Measurements from ENCODE around the gene COL17A1.
A peak's percentile ranks its signal among the peaks of the same experiment; 100 is the strongest.

COL17A1 gene

DNA sequence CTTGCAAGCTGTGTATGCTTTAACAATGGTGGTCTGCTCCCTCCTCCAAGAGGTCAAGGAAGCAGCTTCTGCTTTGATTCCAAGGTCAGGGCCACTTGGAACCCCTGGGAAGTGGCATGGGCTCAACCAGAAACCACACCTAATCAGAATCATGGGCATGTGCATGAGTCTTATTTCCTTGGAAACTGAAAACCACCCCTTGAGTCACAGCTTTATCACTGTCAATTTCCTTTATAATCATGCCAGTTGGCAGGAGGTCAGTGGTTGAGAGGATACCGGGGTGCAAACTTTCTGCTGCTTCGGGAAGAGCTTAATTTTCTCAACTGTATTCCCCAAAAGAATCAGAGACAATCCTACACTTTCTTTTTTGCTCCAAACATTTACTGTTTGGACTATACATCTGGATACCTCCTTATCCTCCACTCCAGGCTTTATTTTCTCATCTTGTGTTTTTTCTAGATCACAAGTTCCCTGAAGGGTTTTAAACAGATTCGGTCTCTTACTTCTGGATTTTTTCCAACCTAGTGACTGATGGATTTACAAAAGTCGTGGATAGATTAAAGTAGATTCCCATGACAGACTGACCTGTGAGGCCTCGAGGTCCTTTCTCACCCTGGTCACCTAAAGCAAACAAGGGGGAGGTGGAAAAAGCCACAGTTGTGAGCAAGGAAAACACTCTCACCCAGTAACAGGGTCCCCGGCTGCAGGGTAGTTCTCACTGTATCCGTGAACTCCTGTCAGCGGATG, 36.0 kb downstream of the COL17A1 start:
- no peak for DNase-seq (ENCODE audit: low spot score)

DNA sequence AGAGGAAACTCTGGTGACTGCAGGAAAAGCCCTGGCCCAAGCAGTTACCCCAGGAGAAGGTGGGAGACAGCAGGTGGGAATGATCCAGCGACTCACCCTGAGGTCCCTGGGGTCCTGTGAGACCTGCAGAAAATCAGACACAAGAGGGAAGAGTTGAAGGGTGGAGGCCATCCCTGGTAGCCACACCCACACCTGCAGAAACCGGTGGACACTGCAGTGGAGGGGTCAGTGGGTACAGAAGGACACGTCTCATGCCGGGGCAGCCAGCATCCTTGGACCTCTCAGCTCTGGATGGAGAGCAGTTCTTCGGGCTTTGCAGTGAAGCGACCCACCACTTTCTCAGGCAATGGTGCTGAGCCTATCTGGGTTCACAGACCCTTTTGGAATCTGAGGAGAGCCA, 39.0 kb downstream of the COL17A1 start:
- no peak for DNase-seq (ENCODE audit: low spot score)

DNA sequence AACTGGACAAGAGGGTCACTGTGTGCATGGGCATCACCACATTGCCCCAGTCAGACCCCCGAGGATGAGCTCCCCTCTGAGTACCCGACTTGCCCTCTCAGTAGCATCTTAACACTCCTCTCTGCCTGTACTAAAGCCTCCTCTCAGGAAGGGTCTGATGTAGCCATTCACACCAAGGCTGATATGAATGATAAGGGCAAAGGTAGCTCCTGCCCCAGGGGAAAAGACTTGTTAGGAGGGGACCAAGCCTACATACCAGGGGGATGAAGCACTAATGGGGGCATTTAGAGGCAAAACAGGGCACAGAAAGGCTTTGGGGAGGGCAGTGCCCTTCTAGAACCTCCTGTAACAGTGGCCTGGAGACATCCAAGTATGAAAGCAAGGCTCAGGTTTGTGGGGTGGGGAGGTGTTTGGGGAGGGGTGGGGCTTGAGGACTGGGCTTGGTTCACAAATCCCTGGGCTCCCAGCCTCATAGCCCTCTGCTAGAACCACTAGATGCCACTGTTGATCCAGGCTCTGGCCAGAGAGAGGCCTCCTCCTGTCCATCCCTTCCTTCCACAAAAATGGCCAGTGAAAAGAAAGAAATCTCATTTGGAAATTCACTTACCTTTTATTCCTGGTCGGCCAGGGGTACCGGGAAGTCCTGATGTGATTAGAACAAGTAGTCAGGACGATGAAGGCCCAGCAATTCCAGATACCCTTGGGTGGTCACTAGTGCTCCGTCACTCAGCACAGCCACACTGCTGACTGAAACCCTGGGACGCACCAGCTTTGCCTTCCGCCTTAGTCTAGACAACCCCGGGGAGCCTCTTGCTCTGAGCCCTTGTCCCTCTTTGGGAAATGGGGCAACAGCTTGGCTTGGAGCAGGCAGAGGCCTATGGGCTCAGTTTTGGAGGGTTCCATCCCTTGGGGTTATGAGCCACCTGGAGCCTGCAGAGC, 40.3 kb downstream of the COL17A1 start:
- peak; percentile 53 for DNase-seq (ENCODE audit: low spot score)

DNA sequence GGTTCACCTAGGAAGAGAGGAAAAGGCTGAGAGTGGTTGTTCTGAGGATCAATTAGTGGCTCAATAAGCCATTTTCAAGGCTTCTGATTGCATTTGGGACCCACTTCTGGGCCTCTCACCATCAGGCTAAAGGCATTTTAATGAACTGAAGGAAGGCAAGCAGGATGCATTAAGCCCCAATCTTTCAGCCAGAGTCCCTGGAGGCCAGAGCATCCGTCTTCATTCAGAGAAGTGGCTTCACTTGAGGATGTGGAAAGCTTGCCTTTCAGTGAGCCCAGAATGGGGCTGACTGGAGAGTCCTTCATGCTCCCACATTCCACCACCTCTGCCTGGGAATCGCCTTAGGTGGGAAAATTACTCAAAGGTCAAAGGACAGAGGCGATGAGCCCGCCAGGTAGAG, 41.8 kb downstream of the COL17A1 start:
- no peak for DNase-seq (ENCODE audit: low spot score)

DNA sequence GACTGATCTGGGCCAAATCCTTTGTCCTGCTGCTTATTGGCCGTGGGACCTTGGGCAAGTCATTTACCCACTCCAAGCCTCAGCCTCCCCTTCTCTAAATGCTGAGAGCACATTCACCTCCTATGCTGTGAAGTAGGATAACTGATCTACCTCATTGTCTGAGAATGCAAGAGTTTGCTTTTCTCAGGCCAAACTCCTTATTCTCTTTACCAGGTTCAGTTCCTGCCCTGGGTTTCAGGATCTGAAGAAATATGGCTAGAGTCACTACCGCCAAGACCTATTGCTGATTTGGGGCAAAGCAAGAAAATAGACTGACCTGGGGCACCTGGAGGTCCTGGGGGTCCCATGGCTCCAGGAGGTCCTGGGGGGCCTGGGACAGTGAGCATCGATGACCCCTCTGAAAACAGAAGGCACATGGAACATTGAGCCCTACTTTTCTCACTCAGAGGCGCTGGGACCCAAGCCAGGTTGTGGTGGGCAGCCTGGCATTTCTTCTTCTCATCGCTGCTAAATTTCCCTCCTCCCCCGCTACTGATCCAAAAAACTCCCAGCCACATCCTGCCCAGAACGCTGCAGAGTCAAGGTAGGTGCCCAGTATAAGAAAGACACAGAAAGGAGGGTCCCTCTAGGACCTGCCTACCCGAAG, 42.4 kb downstream of the COL17A1 start:
- no peak for DNase-seq (ENCODE audit: low spot score)

DNA sequence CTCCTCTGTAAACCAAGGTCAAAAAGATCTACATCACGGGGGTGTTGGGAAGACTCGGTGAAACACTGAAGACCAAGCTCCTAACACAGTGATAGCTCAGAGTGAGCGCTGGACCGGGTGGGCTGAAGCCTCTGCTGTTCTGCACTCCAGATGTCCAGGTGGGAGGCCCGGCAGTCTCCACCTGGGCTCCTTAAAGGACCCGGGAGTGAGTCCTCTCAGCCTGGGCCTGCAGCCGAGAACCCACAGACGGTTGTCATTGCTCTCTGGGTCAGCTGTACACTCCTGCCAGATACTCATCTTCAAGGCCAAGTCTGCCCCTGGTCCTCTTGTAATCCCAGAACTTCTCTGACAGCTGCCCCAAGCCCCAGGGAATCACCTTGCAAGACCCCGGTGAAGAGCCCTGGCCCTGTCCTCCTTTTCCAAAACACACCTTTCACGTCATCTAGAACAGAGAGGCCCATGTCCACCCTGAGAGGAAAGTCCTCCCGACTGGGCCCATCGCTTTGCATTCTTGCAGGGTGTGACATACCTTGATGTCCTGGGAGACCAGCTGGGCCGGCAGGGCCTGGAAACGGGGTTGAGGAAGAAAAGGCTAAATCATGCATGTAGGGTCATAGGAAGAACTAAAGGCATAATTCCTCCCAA, 43.7 kb downstream of the COL17A1 start:
- DNase-seq (ENCODE audit: low spot score) = no peak

DNA sequence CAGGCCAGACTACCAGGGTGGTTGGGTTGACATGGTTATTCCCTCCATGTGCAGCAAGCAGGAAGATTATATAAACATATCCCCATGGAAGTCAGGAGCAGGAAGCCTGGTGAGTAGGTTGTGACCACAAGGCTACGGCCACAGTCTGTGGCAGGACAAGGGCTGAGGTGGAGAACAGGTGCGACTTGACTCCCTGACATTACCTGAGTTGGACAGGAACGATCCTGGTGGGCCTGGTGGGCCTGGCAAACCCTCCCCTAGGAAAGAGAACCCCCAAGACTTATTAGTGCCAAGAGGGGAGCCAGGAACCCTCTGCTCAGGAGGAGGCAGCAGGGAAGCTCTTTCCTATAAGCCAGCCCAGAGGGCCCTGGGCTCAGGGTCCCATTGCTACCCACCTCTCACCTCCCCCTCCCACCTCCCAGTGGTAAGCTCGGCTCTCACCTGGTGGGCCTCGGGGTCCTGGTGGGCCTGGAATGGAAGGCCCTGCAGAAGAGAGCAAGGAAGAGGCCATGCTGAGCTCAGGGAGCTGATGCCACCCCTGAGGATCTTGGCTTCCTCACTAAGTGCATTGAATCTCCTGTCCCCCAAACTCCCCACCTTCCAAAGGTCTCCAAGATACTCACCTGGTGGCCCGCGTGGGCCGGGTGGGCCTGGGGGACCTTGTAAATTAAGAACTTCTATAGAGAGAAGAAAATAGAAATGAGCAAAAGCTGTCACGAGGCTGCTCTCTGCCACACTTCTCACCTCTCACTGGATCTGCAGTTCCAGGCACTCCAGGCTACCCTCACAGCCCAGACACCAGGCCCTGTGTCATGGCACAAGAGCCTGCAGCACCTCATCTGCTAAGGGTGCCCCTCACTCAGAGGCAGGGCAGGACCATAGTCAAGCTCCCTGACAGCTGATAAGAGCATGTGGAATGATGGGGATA, 44.6 kb downstream of the COL17A1 start:
- no peak for DNase-seq (ENCODE audit: low spot score)

DNA sequence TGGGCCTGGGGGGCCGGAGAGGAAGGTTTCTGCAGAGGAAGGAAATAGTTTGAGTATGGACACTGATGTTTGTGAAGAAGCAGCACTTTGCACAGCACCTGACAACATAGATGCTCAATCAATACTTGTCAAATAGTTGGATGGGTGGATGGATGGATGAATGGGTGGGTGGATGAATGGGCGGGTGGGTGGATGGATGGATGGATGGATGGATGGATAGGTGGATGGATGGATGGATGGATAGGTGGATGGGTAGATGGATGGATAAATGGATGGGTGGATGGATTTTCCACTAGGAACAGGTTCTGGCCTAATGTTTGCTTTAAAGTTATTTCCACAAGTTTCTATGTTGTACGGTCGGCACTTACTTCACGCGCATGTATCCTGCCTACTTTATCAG, 45.3 kb downstream of the COL17A1 start:
- DNase-seq (ENCODE audit: low spot score) = no peak

DNA sequence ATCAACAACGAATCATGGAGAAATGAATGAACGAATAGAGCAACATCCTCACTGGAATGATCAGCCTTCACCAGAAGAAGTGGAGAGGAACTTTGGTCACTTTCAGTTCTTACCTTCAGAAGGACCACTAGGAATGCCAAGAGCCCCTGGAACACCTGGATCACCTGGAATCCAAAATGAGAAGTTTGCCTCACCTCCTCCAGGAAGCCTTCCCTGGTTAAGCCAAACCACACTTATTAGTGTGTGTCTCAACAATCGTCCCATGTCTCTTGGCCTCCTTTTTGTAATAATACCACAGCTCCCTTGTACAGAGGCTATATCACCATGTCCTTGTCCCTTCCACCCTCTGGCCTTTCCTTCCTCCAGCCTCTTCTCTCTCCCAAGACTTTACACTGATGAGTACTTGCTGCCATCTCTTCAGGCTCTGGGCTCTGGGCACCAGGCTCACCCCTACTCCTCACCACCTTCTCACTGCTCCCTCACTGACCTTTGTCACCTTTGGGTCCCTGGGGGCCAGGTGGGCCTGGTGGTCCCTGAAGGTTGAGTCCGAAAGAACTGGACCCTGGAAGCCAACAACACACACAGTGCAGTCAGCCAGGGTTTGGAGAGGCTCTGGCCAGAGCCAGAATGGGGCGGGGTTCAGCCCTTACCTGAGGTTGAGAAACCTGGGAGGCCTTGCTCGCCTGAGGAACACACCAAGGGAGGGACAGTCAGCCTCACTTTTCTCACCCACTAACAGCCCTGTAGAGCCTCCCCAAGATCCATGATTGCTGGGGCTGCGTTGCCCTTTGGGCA, 46.5 kb downstream of the COL17A1 start:
- no peak for DNase-seq (ENCODE audit: low spot score)

DNA sequence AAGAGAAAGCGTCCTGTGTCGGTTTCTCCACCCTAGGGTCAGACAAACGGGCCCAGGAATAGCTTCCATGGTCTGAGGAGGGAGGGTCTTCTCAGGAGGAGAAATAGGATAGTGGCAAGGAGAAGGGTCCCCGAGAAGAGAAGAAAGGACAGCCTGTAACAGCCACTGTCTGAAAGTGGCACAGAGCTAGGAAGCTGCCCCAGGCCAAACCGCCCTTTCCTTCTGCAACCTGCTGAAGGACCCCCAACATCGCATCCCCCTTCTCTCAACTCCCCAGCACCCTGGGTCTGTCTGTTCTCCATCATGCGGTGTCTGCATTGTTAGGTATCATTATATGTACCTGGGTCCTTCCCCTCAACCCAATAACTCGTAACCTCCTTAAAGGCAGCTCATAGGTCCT, 47.1 kb downstream of the COL17A1 start:
- no peak for DNase-seq (ENCODE audit: low spot score)

DNA sequence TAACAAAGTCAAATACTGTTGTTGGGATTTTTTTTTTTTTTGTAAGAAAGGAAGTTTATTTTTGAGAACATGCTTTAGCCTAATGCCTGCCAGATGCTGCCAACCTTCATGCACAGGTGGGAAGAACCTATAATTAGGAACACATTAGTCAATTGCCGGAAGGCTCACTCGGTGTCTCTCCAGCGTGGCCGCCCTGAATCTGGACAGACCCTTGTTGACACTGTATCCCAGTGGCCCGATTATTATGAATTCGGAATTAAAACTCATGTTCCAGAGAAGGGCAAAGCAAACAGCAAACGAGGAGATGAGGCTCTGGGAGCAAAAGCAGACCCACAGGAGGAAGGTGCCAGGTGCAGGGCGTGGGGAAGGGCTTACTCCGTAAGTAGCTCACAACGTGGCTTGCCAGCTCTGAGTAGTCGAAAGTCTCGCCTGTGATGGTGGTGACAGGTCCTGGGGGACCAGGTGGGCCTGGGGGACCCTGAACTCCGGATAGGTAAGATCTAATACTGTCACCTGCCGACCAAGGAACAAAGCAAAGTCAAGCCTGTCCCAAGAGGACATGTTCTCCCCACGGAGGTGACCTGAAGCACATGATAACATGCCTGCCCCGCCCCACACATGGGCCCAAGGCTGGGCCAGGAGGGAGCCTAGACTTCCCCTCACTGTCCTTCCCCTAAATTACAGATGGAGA, 48.3 kb downstream of the COL17A1 start:
- DNase-seq (ENCODE audit: low spot score) = no peak

DNA sequence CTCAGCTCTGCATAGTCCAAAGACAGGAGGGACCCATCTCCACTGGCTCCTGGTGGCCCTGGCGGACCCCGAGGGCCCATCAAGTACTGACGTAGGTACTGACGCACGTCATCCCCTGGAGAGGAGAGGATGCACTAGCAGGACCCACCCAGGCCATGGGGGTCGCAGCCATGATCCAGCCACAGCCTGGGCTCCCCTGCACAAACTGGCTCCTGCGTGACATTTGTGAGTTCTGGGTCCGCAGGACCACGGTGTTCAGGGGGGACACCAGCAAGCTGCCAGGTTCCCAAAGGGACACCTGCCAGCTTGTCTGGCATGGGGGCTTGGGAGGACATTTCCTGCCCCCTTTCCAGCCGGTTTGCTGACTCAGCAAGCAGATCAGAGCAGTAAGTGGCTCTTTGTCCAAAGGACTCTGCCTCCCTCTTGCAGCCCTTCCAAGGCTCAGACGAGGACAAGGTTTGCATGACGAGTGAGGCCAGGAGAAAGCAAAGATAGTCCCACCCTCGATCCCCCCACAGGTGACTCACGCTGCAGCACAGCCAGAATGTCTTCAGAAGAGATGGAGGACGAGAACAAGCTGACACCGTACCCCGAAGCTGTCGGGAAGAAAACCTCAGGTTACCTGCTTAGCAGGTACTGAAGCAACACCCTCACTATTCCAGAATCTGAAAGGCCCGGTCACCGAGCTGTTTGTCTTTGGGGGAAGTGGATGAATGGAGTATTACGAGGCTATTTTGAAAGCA, 49.0 kb downstream of the COL17A1 start:
- no peak for DNase-seq (ENCODE audit: low spot score)

DNA sequence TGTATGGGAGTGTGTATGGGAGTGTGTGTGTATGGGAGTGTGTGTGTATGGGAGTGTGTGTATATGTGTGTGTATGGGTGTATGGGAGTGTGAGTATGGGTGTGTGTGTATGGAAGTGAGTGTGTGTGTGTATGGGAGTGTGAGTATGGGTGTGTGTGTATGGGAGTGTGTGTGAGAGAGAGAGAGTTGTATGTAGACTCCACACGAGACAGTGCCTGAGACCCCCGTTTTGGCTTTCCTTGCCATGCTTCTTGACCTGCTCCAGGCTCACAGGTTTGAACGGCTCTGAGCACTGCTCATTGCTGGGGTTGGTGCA, 49.7 kb downstream of the COL17A1 start:
- no peak for DNase-seq (ENCODE audit: low spot score)

DNA sequence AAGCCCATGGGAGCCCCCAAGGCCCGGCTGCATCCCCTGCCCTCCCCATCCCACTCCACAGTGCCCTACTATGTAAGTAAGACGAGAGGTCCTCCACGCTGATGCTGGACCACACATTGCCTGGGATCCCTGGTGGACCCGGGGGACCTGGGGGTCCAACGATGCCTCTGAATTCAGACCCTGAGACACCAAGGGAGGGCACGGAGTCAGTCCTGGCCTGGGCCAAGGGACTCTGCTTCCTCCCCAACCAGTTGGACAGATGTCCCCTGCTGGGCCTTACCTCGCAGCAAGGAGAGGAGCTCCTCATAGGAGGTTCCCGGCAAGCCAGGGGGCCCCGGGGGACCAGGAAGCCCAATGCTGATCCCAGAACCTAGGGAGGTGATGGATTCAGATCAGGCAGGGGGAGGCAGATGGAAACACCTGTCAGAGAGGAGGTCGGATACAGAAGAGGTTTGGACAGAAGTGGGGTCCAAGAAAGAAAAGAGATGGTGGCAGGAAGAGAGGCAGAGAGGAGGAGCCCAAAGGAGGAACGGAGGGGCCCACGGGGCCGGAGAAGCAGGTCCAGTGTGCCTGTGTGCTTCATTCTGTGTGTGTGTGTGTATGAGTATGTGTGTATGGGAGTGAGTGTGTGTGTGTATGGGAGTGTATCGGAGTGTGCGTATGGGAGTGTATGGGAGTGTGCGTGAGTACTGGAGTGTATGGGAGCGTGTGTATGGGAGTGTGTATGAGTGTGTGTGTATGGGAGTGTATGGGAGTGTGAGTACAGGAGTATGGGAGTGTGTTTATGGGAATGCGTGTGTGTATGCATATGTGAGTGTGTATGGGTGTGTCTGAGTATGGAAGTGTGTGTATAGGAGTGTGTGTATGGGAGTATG, 50.2 kb downstream of the COL17A1 start:
- DNase-seq (ENCODE audit: low spot score) = no peak

DNA sequence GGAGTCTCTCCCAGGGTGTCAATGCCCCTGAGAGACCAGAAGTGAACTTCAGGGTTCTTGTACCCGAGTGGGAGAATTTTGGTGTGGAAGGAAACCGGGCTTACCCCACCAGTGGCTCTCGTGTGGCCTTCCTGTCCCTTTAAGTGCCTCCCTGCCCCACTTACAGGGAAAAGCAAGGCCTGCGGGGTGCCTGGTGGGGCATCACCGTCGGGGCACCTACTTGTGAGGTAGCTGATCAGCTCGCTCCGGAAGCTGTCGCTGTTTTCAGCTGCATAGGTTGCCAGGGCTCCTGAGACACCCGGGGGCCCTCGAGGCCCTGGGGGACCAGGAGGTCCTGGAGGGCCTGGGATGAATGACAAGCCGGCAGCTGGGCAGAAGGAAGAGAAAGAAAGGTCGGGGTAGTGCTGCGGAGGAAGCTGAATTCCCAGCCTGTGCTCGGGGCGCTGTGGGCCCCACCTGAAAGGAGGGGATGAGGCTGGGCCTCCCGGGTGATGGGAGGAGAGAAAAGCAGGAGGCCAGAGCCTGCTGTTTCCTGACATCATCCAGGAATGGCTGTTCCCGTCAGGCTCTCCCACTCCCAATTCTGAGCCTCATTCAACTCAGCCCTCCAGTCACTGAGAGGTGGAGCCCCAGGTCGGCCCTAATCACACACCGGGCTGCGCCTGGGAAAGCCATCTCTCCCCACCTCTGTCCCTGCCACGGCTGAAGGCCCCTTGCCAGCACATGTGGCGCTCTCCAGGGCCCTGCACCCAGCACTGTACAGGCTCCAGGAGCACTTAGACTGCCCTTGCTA, 51.1 kb downstream of the COL17A1 start:
- no peak for DNase-seq (ENCODE audit: low spot score)

DNA sequence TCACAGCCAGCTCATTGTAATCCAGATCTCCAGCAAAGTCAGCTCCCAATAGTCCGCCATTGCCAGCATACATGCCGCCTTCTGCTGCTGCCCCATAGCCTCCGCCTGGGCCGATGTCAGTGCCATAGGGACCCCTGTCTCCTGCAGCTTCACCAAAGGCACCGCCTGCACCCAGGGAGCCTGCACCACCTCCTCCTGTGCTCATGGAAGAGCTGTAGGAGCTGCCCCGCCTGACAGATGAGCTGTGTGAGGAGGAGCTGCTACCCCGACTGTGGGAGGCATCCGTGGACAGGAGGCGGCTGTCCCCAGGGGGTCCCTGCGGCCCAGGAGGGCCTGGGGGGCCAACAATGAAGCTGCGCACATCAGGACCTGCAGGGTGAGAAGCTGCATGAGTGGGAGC, 51.7 kb downstream of the COL17A1 start:
- DNase-seq (ENCODE audit: low spot score) = no peak

DNA sequence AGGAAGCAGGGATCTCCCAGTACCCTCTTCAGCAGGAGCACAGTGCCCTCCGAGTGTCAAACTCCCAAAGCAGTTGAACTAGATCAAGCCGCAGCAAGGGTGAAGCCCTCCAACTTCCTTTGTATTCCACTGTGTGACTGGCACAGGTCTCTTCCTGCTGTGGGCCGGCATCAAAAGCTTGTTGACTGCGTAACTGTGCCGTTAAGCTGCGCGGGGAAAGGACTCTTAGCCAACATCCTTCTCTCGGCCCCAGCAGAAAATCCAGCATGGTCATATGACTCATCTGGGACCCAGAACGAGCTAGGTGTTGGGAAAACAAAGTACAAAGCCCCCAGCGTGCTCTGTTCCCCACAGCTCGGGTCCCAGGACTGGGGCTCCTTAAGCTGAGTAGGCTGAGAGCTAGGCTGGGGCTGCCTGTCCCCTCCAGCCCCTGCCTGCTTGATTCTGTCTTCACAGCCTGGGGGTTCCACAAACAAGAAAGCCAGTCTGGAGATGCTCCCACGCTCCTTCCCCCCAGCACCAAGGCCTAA, 52.2 kb downstream of the COL17A1 start:
- DNase-seq (ENCODE audit: low spot score) = no peak
